ENCODE results near the gene HPS4.
"Not testable (repeated sequence)": the region's sequence is repeated elsewhere in the genome, so short reads cannot be mapped to it uniquely, and the experiment has no call there.

Gene HPS4

DNA sequence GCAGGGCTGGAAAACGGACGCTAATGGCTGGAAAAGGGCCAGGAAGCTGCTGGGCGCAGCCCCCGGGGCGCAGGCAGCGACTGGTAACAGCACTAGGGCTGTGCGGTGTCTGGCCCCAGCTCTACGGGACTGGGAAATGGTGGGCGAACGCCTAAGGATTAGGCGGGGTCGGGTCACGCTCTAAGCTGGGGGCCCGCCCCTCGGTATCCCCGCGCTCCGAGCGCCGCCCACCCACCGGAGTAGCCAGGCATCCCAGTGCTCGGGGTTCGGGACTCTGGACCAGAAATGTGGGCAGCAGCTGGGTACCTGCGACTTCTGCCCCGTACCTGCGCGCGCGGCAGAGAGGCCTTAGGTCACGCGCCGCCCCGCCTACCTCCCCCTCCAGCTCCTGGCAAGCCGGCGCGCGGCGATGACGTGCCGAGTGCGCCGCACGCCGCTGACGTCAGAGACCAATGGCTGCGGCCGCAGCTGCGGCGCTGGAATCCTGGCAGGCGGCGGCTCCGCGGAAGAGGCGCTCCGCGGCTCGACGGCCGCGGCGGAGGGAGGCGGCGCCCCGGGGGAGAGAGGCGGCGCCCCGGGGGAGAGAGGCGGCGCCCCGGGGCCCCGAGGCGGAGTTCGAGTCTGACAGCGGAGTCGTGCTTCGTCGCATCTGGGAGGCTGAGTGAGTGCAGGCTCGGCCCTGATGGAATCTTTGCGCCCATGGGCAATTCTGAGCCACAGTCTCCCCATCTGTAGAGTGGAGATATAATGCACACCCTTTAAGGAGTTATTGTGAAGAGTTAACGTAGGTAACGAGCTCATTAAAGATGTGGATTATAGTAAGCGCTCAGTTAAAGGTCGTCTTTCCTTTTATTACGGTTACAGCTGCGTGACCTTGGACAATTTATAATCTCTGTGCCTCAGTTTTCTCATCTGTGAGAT lies at the start of gene HPS4, which contains the start of gene SRRD:
TSS of gene HPS4 (minus strand) at position 345 of the 921 bp plus-strand sequence. CDS start 2,021 bp downstream, outside the sequence.
TSS of gene SRRD (plus strand) at position 439 of the 921 bp plus-strand sequence. CDS start at position 453, 14 bp downstream.
- Histone ChIP-seq H3K9me3 (ENCODE audit: insufficient read depth, low read depth, low read length) (no peaks in the 10 kb centered on the region), H3K79me2 (ENCODE audit: insufficient read depth, low read length) (peaks cover 75% of the 10 kb centered on the region), H3K9ac (ENCODE audit: low read depth, low read length, poor library complexity, severe bottlenecking) (peak within 1 kb of the TSS; percentile 96), H3K4me3 (ENCODE audit: low read length, poor library complexity, severe bottlenecking) (peak within 1 kb of the TSS; percentile 97), H4K20me1 (ENCODE audit: insufficient read depth, low read length, poor library complexity, severe bottlenecking) (no peaks in the 10 kb centered on the region), H3K4me2 (ENCODE audit: low read depth, low read length, poor library complexity, severe bottlenecking) (peak within 1 kb of the TSS; percentile 82), H3F3A (ENCODE audit: low read depth) (no peaks in the 10 kb centered on the region), H3K27me3 (ENCODE audit: insufficient read depth, low read length, poor library complexity, severe bottlenecking) (no peaks in the 10 kb centered on the region), H3K9me2 (replicated peaks; ENCODE audit: low read depth, low read length) (no peaks in the 10 kb centered on the region), H3K36me3 (ENCODE audit: insufficient read depth, low read length) (peaks cover 8% of the 10 kb centered on the region; the same call in 1 of the 2 replicates), H2AFZ (ENCODE audit: low read length) (peak within 1 kb of the TSS; percentile 93), H3K4me1 (ENCODE audit: insufficient read depth, low read length, poor library complexity, severe bottlenecking) (peaks cover 58% of the 10 kb centered on the region)
- TF ChIP-seq EZH2phosphoT487 (IDR thresholded peaks at IDR 0.05; ENCODE audit: borderline replicate concordance): no peak
- TF ChIP-seq, protein P1, sequence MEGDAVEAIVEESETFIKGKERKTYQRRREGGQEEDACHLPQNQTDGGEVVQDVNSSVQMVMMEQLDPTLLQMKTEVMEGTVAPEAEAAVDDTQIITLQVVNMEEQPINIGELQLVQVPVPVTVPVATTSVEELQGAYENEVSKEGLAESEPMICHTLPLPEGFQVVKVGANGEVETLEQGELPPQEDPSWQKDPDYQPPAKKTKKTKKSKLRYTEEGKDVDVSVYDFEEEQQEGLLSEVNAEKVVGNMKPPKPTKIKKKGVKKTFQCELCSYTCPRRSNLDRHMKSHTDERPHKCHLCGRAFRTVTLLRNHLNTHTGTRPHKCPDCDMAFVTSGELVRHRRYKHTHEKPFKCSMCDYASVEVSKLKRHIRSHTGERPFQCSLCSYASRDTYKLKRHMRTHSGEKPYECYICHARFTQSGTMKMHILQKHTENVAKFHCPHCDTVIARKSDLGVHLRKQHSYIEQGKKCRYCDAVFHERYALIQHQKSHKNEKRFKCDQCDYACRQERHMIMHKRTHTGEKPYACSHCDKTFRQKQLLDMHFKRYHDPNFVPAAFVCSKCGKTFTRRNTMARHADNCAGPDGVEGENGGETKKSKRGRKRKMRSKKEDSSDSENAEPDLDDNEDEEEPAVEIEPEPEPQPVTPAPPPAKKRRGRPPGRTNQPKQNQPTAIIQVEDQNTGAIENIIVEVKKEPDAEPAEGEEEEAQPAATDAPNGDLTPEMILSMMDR (conservative IDR thresholded peaks at IDR 0.05; ENCODE audit: low read length): no peak

DNA sequence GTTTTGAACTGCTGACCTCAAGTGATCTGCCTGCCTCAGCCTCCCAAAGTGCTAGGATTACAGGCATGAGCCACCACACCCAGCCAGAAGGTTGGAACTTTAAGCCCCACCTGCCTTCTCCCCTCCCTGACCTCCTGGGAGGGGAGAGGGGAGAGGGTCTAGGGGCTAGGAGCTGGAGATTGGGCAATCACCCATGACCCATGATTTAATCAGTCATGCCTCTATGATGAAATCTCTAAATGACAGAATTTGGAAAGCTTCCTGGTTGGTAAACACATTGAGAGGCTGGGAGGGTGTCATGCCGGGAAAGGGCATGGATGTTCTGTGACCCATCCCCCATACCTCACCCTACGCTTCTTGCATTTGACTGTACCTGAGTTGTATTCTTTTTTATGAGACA lies 45.8 kb upstream of the HPS4 start:
- TF ChIP-seq EZH2phosphoT487 (IDR thresholded peaks at IDR 0.05; ENCODE audit: borderline replicate concordance): no peak
- TF ChIP-seq, protein P1 (conservative IDR thresholded peaks at IDR 0.05; ENCODE audit: low read length): no peak
- no peak overlapping the region for H3K9ac ChIP-seq (ENCODE audit: low read depth, low read length, poor library complexity, severe bottlenecking)
- peaks cover 17% of the 10 kb centered on the region; the same call in 1 of the 2 replicates for H3K36me3 ChIP-seq (ENCODE audit: insufficient read depth, low read length)
- no peaks in the 10 kb centered on the region for H3K4me1 ChIP-seq (ENCODE audit: insufficient read depth, low read length, poor library complexity, severe bottlenecking)
- no peak overlapping the region for H3K4me2 ChIP-seq (ENCODE audit: low read depth, low read length, poor library complexity, severe bottlenecking)
- no peaks in the 10 kb centered on the region for H3F3A ChIP-seq (ENCODE audit: low read depth)
- no peaks in the 10 kb centered on the region for H3K27me3 ChIP-seq (ENCODE audit: insufficient read depth, low read length, poor library complexity, severe bottlenecking)
- no peaks in the 10 kb centered on the region for H3K9me3 ChIP-seq (ENCODE audit: insufficient read depth, low read depth, low read length)
- H3K4me3 ChIP-seq (ENCODE audit: low read length, poor library complexity, severe bottlenecking): no peak overlapping the region
- no peaks in the 10 kb centered on the region for H3K79me2 ChIP-seq (ENCODE audit: insufficient read depth, low read length)
- H2AFZ ChIP-seq (ENCODE audit: low read length): no peak overlapping the region
- no peaks in the 10 kb centered on the region for H3K9me2 ChIP-seq (replicated peaks; ENCODE audit: low read depth, low read length)
- no peaks in the 10 kb centered on the region for H4K20me1 ChIP-seq (ENCODE audit: insufficient read depth, low read length, poor library complexity, severe bottlenecking)

- H3K4me2 ChIP-seq (ENCODE audit: low read depth, low read length, poor library complexity, severe bottlenecking); H4K20me1 ChIP-seq (ENCODE audit: insufficient read depth, low read length, poor library complexity, severe bottlenecking); H3F3A ChIP-seq (ENCODE audit: low read depth); H3K9ac ChIP-seq (ENCODE audit: low read depth, low read length, poor library complexity, severe bottlenecking); H2AFZ ChIP-seq (ENCODE audit: low read length); H3K27me3 ChIP-seq (ENCODE audit: insufficient read depth, low read length, poor library complexity, severe bottlenecking); H3K4me3 ChIP-seq (ENCODE audit: low read length, poor library complexity, severe bottlenecking); H3K79me2 ChIP-seq (ENCODE audit: insufficient read depth, low read length); H3K9me2 ChIP-seq (replicated peaks; ENCODE audit: low read depth, low read length); H3K4me1 ChIP-seq (ENCODE audit: insufficient read depth, low read length, poor library complexity, severe bottlenecking); H3K9me3 ChIP-seq (ENCODE audit: insufficient read depth, low read depth, low read length): not testable (repeated sequence)
- peaks cover 17% of the 10 kb centered on the region; the same call in 1 of the 2 replicates for H3K36me3 ChIP-seq (ENCODE audit: insufficient read depth, low read length)
These were observed 44.9 kb upstream of the HPS4 start for GRCh38 chr22:26528518-26528917.
